GM21367 (cell line): ENCODE data around the gene HACD2.

ENCODE experiments used
- ATAC-seq: cut with Tn5 transposase; IDR thresholded peaks from one replicate; pipeline ENCODE4 v1.9.1; 2021; ENCODE audit not compliant: unreplicated experiment

HACD2 gene

DNA sequence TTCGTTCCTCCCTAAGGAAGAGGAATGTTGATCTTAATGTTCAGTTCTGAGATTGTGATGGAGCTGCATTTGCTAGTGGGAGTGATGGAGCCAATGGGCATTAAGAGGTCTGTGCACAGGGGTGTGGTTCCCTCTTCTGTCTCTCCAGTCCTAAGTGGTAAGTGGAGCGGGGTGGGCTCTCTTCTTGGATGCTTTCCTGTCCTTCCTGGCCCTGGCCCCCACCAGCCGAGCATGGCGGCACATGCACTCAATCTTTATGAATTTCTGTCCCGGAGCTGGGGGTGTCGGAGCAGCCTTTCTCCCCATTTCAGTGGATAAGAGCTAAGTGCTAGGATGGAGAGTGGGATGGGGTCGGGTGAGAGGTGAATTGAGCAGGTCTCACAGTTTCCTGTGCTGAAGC lies 98.4 kb downstream of the HACD2 start:
- no peak for ATAC-seq

DNA sequence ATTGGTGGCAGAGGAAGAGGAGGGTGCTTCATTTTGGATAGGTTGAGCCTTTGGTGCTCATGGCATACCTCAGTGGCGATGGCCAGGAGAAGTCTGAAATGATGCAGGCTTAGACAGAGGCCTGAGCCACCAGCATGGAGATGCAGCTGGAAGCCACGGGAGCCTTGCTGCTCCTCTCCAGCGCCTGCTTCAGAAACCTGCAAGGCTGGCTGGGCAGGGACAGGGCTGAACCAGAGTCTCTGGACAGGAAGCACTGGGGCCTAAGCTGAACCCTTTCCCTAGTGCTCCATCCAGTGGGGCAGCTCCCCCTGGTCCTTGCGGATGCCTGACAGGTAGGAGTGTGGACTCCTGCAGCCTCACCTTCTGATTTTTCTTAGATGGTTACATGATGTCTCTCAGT lies 99.3 kb downstream of the HACD2 start:
- no peak for ATAC-seq

DNA sequence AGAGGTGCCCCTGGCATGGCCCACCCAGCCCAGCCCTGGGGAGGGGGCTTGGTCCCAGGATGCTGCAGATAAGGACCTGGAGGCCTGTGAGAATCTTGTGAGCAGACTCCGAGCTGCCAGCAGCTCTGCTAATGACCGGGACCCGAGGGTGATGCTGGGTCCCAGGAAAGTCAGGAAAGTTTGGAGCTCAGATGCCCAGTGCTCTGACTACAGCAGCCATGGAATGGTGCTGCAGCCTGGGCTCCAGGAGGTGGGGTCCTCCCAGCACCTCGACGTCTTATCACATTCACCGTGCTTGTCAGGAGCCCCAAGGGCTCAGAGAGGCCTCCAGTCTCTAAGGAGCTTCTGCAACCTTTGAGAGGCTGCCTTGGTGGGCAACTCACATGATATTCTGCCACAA lies 101.7 kb downstream of the HACD2 start:
- no peak for ATAC-seq

DNA sequence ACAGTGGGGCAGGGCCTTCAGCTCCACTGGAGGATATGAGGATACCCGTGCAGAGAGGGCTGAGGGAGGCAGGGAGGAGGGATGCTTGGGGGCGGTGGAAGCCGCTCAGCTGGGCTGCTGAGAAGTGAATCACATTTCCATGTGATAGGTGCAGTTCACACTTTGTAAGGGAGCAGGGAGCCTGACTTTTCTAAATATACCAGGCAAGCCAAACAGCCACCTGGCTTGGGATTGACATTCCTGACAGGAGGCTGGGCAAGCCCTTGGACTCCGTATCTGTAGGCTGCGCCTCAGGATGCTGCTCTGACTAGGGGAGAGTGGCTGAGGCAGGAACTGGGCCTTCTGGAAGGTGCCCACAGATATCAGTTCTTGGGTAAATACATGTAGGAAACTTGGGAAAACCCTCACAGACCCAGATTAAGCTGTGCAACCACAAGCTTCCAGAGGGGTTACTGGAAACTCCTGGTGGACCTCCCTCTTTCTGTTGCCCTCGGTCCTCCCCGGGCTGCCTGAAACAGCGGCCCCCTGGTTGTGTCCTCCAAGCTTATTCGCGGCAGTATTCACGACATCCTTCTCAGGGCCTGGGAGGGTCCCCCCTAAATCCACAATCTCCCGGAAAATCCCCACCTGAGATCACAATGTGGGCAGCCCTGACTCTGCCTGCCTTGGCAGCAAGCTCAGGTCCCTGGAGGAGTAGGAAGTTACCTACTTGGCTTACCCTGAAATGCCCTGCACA lies 103.0 kb downstream of the HACD2 start:
- no peak for ATAC-seq

DNA sequence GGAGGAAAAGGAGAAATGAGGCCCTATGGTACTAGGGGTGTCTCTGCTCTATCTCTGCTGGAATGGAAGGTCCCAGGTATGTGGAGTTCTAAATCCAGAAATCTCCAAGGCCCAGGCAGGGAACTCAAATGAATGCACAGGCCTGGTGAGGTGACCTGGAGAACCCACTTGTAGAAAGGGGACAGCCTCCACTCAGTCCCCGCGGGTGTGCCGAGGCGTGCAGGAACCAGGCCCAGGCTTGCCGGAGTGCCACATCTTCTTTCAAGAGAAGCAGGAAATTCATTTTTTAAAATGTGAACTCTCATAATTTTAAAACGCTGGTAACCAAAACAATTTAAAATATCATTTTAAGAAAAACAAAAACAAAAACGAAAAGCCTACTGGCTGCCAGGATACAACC lies 103.8 kb downstream of the HACD2 start:
- no peak for ATAC-seq

DNA sequence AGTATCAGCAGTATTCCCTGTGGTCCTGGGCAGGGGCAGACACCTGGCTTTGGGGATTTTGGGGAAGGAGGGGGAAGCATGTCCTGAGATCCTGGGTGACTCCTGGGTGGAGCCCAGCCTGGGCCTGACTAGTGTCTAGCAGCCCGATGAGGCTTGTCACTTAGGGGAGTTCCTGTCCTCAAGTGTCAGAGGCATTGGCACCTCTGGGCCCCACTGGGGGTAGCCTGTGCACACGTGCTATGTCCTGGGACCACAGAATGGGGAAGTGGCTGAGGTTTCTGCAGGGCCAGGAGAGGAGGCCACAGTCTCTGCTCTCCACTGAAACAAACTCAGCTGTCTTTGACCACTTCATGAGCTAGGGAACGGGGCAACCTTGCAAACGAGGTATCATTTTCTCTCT lies 104.4 kb downstream of the HACD2 start:
- ATAC-seq: no peak

DNA sequence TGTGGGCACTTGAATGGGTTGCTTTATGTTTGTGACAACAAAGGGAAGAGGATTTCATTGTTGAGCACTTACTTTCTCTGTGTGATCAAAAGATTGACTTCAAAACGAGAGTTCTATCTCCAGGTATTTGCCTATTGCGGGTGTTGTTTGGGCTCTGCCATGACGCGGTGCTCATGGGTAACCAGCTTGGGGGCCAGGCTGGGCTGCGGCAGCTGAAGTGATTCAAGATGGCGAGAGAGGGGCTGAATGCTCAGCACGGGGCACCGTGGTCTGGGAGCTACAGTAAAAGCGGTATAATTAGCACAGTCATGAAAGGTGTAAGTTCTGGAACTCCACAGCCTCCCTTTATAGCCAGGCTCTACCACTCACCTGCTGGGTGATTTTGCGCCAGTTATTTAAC lies 105.0 kb downstream of the HACD2 start:
- ATAC-seq: no peak

DNA sequence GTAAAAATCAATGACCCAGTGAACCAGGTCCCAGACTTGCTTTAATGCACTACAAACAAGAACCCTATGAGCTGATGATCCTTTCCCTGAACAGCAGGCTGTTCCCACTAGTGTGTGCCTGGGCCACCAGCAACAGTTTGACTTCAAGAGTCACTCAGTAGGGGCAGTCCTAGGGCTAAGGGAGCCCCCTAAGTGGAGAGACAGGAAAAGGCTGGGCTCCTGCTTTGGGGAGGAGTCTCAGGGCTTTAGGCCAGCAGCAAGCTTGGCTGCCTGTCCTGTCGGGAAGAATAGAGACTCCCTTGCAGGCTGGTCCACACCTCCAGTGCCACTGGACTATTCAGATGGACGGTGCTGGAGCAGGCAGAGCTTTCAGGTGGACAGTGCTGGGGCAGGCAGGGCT lies 106.5 kb downstream of the HACD2 start:
- ATAC-seq: no peak

DNA sequence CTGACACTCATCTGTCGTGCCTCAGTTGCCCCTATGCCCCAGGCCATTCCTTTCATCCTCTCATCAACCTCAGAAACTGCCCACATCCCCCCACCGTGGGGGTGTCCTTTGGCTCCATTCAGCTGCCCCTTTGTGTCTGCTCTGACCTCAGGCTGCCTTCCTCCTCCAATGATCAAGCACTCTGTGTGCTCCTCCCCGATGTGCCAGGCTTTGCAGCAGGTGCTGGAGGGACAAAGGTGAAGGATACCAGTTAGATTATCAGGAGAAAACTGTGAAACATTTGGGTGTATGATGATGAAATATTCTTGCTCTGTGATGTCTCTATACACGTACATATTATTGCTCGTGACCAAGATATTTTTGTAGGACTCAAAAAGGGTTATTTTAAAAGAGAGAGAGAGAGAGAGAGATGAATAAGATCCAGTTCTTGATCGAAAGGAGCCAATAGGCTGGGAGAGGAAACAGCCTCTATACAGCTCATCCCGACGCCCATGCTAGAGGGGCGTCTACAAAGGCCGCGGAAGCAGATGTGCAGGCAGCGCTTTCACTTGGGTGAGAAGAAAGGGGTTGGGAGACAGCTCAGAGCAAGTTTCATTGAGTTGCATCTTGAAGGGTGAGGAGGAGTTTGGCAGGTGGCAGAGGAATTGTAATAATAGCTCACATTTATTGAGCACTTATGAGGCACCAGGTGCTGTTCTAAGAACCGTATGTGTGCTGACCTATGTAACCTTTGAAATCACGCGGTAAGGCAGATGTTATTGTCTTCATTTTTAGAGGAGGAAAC lies 107.7 kb downstream of the HACD2 start:
- ATAC-seq: no peak

DNA sequence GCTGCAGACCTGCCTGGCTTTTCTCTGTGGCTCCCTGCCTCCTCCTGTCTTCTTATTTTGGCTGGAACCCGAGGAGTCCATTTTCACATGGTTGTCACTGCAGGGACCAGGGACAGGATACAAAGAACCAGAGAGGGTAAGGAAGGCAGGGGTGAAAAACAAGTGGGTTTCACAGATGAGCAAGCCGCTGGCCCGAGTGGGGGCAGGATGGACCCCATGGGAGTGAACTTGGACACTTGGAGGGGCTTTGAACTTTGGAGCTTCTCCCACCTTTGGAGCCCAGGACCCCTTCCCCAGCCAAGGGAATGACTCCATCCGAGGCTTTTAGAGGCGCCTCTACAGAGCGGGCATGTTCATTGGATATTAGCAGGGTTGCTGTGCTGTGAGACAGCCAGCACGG lies 109.1 kb downstream of the HACD2 start:
- ATAC-seq: no peak

DNA sequence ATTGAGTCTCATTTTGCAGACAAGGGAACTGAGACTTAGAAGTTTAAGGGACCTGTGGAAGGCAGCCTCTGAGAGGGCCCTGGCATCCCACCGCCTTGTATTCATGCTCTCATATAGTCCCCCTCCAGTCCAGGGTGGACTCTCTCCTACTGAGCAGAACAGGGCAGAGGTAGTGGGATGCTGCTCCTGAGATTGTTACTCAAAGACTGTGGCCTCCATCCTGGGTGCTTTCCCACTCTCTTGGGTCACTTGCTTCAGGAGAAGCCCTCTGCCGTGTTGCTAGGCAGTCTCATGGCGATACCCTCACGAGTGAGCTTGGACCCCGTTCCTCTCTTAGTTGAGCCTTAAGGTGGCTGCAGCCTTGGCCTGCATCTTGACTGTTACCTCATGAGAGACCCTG lies 113.7 kb downstream of the HACD2 start:
- no peak for ATAC-seq

DNA sequence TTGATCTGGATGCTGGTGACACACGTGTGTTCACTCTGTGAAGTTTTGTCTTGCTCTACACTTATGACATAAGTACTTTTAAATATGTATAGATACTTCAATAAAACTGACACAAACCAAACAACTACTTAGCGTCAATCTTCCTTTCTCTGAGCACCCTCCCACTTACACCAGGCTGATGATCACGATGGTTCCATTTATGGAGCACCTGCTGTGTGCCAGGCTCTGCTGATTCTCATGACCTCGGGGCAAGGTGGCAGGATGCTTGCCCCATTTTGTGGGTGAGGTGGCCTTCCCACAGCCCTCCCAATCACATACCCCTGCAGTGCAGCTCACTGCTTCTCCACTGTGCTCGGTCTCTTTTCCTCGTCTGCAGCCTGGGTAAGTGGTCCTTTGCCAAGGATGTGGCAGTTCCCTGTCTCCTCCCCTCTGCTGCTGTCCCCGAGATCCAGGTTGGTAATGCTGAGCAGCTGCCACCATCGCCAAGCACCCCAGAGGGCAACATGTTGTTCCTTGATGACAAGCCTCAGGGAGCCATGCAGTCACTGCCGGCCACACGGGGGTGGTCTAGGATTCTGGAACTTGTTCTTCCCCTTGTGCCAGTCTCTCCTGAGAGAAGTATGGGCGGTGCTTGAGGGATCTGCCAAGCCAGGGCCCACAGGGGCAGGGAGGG lies 115.4 kb downstream of the HACD2 start:
- no peak for ATAC-seq

DNA sequence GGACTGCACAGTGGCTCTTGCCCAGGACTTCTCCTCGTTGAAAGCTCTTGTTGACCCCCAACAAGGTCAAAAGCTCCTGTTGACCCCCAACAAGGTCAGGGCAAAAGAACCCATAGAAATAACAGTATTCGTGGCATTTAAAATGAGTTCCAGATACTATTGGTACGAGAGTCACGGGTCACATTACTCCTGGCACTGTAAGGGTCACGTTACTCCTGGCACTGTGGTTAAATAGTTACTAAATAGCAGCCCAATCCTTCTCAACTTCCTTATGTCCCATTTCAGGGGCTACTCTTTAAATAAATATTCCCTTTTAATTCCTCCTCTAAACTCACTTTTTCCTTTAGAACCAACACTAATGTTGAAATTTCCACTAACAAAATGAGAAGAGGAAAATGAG lies 117.8 kb downstream of the HACD2 start:
- no peak for ATAC-seq

DNA sequence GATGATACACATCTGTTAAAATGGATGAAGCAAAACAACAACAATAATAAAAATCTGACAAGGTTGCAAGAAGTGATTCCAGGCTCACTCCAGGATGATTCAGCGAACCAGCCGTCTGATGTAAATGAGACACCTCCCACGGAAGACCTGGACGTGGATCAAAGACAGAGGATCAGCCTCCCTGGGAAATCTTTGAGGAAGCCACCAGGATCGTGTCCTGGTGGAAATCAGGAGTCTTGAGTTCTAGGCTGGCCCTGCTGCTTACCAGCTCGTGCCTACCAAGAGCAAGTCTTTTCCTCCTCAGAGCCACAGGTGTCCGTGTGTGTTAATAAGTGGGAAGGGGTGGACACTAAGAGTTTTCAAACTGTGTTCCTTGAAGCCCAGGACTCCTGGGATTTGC lies 120.6 kb downstream of the HACD2 start:
- no peak for ATAC-seq

DNA sequence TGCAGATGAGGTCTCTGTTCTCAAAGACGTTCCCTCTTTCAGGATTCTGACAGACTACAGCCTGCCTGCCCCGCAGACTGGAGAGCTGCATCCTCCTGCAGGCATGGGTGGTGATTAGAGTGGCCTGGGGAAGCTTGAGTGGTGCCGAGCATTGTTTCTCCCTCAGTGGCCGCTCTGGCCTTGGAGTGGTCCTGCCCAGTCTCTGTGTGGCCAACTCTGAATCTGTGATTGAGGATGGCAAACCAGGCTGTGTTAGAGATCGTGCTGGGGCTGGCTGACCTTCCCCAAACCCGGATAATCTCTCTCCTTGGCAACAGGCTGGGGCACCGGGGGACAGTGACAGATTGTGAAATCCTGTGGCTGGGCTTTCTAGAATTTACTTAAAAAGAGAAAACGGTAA lies 125.0 kb downstream of the HACD2 start:
- ATAC-seq: no peak

DNA sequence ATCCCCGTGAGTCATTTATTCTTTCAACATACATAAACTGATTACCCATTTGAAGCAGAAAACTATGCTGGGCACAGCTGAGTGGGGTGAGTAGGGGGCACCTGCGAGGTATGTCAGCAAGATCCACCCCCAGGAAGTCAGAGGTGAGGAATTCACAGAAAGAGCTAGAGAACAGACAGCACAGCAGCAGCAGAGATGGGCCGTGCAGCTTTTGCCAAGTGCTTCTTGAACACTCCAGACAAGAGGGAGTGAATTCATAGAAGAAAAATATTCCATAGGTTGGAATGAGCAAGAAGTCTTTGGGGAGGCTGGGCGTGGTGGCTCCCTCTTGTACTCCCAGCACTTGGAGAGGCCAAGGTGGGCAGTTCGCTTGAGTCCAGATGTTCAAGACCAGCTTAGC lies 126.6 kb downstream of the HACD2 start:
- ATAC-seq: no peak

DNA sequence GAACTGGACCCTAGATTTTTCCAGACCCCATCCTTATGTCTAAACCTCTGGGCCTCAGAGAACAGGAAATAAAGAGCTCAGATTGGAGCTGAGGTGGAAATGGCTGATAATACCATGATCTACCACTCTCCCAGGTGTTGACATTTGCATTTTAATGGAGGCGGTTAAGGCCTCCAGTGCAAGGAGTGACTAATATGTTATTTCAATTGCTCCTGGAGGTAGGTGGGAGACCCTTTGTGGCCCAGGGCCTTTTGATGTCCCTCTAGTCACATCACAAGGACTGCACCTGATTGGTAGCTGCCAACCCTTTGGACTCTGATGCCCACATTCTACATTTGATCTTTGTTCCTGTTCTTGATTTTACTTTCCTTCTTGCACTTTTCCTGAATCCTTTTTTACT lies 127.0 kb downstream of the HACD2 start:
- no peak for ATAC-seq

DNA sequence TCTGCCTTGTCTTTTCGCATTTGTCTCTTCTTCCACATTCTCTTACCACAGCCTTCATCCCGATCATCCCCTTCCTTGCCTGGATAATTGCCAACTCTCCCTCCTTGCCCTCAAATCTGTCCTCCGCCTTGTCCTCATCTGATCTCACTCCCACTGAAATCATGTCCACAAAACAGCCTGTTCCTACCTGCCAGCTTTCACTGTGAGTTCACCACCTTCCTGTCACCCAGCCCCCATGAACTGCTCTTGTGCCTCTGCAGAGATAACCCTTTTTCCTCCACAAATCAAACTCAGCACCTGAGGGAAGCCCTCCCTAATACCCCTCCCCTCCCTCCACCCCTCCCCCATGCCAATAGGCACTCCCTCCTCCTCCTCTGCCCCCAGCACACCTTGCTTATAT lies 131.2 kb downstream of the HACD2 start:
- no peak for ATAC-seq

DNA sequence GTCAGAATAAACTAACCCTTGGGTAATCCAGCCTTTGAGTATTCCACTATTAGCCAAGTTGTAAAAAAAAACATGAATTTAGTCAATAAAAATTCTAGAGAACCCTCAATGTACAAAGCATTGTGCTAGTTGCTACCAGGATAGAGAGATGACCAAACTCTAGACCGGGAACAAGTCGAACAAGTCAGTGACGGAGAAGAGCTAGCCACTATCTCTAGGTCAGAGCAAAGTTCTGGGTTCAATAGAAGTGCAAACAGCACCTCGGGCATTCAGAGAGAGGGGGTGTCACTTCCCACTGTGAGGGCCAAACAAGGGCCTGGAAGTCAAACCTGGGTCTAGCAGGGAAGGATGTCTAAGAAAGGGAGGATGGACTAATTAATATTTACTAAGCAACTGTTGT lies 133.7 kb downstream of the HACD2 start:
- no peak for ATAC-seq

DNA sequence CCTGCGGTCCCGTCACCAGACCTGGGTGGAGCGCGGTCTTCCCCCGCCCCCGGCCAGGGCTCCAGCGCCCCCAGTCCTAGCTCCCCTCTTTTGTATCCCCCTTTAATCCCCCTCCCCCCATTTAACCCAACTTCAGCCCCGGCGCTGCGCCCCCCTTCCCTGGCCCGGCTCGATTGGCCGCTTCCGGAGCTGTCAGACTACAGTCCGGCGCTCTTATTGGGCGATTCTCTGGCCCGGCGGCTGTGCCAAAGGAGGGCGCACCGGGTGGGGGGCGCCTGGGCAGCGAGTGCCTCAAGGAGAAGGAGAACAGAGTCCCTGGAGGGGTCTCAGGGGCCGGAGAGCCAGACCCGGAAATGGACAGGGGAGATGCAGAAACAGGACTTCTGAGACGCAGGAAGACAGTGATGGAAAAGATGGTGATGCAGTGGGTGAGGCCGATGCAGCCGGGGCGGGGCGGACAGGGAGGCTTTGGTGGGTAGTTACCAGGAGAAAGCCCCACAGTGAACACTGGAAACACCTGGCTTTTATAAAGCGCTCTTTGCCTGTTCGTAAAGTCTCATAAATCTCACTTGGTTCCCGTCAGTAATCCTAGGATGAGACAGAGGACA lies 134.8 kb downstream of the HACD2 start:
- no peak for ATAC-seq

DNA sequence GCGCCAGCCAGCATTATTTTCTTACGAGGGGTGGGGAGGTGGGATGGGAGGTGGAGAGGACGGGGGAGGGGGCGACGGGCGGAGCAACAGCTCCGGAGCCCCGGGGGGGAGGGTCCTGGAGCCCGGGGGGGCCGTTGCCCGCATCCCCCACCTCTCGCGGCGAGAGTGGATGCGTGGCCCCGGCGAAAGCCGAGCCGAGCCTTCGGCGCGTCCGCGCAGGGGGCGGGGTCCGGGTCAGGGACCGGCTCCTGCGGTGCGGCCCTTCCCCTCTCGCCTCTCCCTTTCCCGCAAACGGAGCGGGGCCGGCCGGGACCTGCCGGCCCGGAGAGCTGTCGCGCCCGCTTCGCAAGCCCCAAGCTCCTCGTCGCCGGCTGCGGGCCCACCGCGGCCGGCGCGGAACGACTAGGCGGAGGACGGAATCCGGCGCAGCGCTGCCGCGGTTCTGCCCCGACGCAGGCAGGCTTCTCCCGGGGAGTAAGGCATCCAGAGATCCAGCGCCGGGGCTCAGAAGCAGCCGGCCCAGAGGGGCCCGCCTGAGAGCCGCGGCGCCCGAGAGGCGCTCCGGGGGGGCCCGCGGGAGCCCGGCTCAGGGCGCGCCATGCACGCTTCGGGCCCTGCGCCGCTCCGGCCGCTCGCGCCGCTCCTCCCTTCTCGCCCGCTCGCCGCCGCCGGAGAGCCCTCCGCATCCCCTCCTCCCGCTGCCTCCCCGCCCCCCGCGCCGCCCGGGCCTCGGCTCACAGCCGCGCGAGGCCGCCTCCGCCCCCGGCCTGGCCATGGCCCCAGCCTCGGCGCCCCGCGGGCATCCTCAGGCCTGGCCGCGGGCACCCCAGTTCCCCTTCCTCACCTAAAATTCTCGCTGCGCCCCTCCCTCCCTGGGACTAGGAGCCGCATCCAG lies 135.5 kb downstream of the HACD2 start:
- ATAC-seq: no peak
